ENCODE measurements around the gene NCOR2. TPM values are rescaled to one million over a fixed set of nuclear protein-coding genes. Genes with fewer than 3 reads are reported as not detected.

The NCOR2 gene
- total RNA-seq, 2 experiments from 2014 or later: 84.6 to 99.4 TPM

GRCh38 chr12:124523071-124523470 lies 44.3 kb downstream of the NCOR2 start:
- DNase-seq (no peak), ATAC-seq (no peak)
- Mint-ChIP-seq H3K4me1 (peaks cover 2% of the 10 kb centered on the region), H3K36me3 (no peaks in the 10 kb centered on the region), H3K9me3 (ENCODE audit: low read depth) (no peaks in the 10 kb centered on the region), H3K27ac (no peak overlapping the region), H3K27me3 (no peaks in the 10 kb centered on the region), H3K4me3 (no peak overlapping the region)
- CTCF ChIA-PET: interaction anchor here (1.8 kb wide), 1 partner anchor 14 kb away, joined by 4 read pairs; no protein-coding TSS in a partner anchor

GRCh38 chr12:124520907-124521306 lies 46.5 kb downstream of the NCOR2 start:
- H3K4me3 Mint-ChIP-seq: no peak overlapping the region
- peaks cover 2% of the 10 kb centered on the region for H3K4me1 Mint-ChIP-seq
- H3K36me3 Mint-ChIP-seq: no peaks in the 10 kb centered on the region
- DNase-seq (no peak), ATAC-seq (no peak)
- no peaks in the 10 kb centered on the region for H3K9me3 Mint-ChIP-seq (ENCODE audit: low read depth)
- H3K27ac Mint-ChIP-seq: no peak overlapping the region
- CTCF ChIA-PET: no interaction called here
- no peaks in the 10 kb centered on the region for H3K27me3 Mint-ChIP-seq

- Mint-ChIP-seq H3K4me3 (no peak overlapping the region), H3K9me3 (ENCODE audit: low read depth) (no peaks in the 10 kb centered on the region), H3K4me1 (peaks cover 2% of the 10 kb centered on the region), H3K36me3 (peaks cover 2% of the 10 kb centered on the region), H3K27me3 (no peaks in the 10 kb centered on the region), H3K27ac (no peak overlapping the region)
- DNase-seq (no peak), ATAC-seq (no peak)
- CTCF ChIA-PET: no interaction called here
Measured at GRCh38 chr12:124520265-124520701, 47.1 kb downstream of the NCOR2 start.

GRCh38 chr12:124519746-124520145 lies 47.7 kb downstream of the NCOR2 start:
- no peak for ATAC-seq
- CTCF ChIA-PET: no interaction called here
- H3K27ac Mint-ChIP-seq: no peak overlapping the region
- H3K4me1 Mint-ChIP-seq: peaks cover 2% of the 10 kb centered on the region
- no peak overlapping the region for H3K4me3 Mint-ChIP-seq
- H3K36me3 Mint-ChIP-seq: peaks cover 2% of the 10 kb centered on the region
- H3K27me3 Mint-ChIP-seq: no peaks in the 10 kb centered on the region
- no peak for DNase-seq
- H3K9me3 Mint-ChIP-seq (ENCODE audit: low read depth): no peaks in the 10 kb centered on the region

GRCh38 chr12:124518051-124518932 lies 49.1 kb downstream of the NCOR2 start:
- no peak for ATAC-seq
- Mint-ChIP-seq H3K27ac (no peak overlapping the region), H3K27me3 (no peaks in the 10 kb centered on the region), H3K36me3 (peaks cover 2% of the 10 kb centered on the region), H3K4me1 (no peaks in the 10 kb centered on the region), H3K9me3 (ENCODE audit: low read depth) (no peaks in the 10 kb centered on the region), H3K4me3 (no peak overlapping the region)
- CTCF ChIA-PET: interaction anchor here (0.7 kb wide), 1 partner anchor 202 kb away, joined by 3 read pairs; no protein-coding TSS in a partner anchor
- no peak for DNase-seq

All from activated CD8-positive, alpha-beta memory T cell treated with anti-CD3 and anti-CD28 coated beads, Interleukin-2, amount 10 ng/mL, durations not matched to agents 7 days and 5 days (primary cell).